Panc1 (cell line): ENCODE results near the gene PLEKHG7. TPM values are rescaled to one million over a fixed set of nuclear protein-coding genes. Genes with fewer than 3 reads are reported as not detected.

ENCODE experiments used
- ATAC-seq: fragments of 200-7000 bp; cut with Tn5 transposase; 2 replicates; pipeline ENCODE4 v1.9.1; 2020; ENCODE audit warnings: mild to moderate bottlenecking, moderate library complexity
- BruUV-seq: library from RNA; stranded (reverse); fragments of 400-500 nt; replicated peaks from 2 replicates; lab custom pipeline; 2021; lab: Mats Ljungman, UMichigan
- CTCF ChIA-PET: fragments of 300-600 bp; sonication (Branson Sonifier 250); formaldehyde crosslinking; loops from one replicate; lab custom pipeline; 2022; ENCODE audit warnings: antibody characterized with exemption; lab: Charles Lee
- POLR2A ChIA-PET: fragments of 300-600 bp; sonication (Branson Sonifier 250); formaldehyde crosslinking; loops from one replicate; lab custom pipeline; 2022; ENCODE audit warnings: antibody characterized with exemption; lab: Charles Lee
- DNase-seq: peaks from one replicate; pipeline ENCODE4 v3.0.0-alpha.2; 2010; ENCODE audit warnings: low read depth, low spot score
- H3K27ac ChIP-seq: 2 replicates; pipeline ENCODE4 v1.5.1; 2011; ENCODE audit warnings: mild to moderate bottlenecking, low read length, inconsistent platforms
- H3K27me3 ChIP-seq: fragments of 200-500 bp; sonication (Bioruptor generic); 2 replicates; pipeline ENCODE4 v1.6.0; 2014; ENCODE audit warnings: low read length, inconsistent platforms; ENCODE audit not compliant: control insufficient read depth, insufficient read depth
- H3K36me3 ChIP-seq: fragments of 200-500 bp; sonication (Bioruptor generic); 2 replicates; pipeline ENCODE4 v1.5.1; 2014; ENCODE audit warnings: inconsistent platforms, mild to moderate bottlenecking, low read length, moderate library complexity; ENCODE audit not compliant: control insufficient read depth, insufficient read depth
- H3K4me1 ChIP-seq: 2 replicates; pipeline ENCODE4 v1.5.1; 2011; ENCODE audit warnings: inconsistent platforms, mild to moderate bottlenecking, low read length, moderate library complexity; ENCODE audit not compliant: control insufficient read depth, insufficient read depth
- H3K4me3 ChIP-seq, 2 experiments: 2 replicates each; pipeline ENCODE4 v1.5.1; 2011 to 2012; ENCODE audit warnings: low read depth in 2 of 2, low read length in 2 of 2, mild to moderate bottlenecking in 2 of 2, inconsistent platforms in 1 of 2, moderate library complexity in 1 of 2
- H3K9me3 ChIP-seq: fragments of 200-500 bp; sonication (Bioruptor generic); 2 replicates; pipeline ENCODE4 v1.5.1; 2014; ENCODE audit warnings: low read depth, mild to moderate bottlenecking, inconsistent platforms, low read length, moderate library complexity; ENCODE audit not compliant: control insufficient read depth, insufficient read depth
- CTCF ChIP-seq: fragments of 450-650 bp; IDR thresholded peaks from 2 replicates; pipeline ENCODE4 v1.5.1; 2017; ENCODE audit warnings: mild to moderate bottlenecking
- POLR2AphosphoS5 ChIP-seq: IDR thresholded peaks from 2 replicates; pipeline ENCODE4 v1.6.1; 2012; ENCODE audit warnings: mild to moderate bottlenecking, low read depth, low read length, moderate library complexity
- REST ChIP-seq, 2 experiments: IDR thresholded peaks; 2 replicates each; pipeline ENCODE4 v1.6.1; 2011 to 2012; ENCODE audit warnings: low read depth in 2 of 2, control low read depth in 1 of 2, low read length in 1 of 2, mild to moderate bottlenecking in 1 of 2, moderate library complexity in 1 of 2; ENCODE audit not compliant: insufficient read depth in 1 of 2
- SIN3A ChIP-seq: IDR thresholded peaks from 2 replicates; pipeline ENCODE4 v1.6.1; 2012; ENCODE audit warnings: low read depth, mild to moderate bottlenecking, low read length, moderate library complexity, borderline replicate concordance; ENCODE audit not compliant: insufficient read depth
- TCF7L2 ChIP-seq: IDR thresholded peaks from 2 replicates; pipeline ENCODE4 v1.6.1; 2011; ENCODE audit warnings: mild to moderate bottlenecking, low read depth, low read length, inconsistent platforms
- in situ Hi-C: cut with HindIII; loops from 2 replicates; pipeline ENCODE4 v1.10.0; 2016; ENCODE audit warnings: low sequenced_read_pairs, low pct_unique_long_range_greater_than_20kb
- intact Hi-C: fragments of 100-400 bp; cut with micrococcal nuclease; formaldehyde crosslinking; loops from one replicate; pipeline ENCODE4 v1.10.0; 2022; ENCODE audit not compliant: unreplicated experiment
- total RNA-seq: library from RNA; stranded (reverse); gene quantifications from one replicate; pipeline ENCODE4 v1.2.1, GENCODE V29; 2021; ENCODE audit not compliant: unreplicated experiment

Gene PLEKHG7
- total RNA-seq, 1 experiment from 2014 or later, result not detected

GRCh38 chr12:92735131-92735721 is 32.4 kb downstream of the PLEKHG7 start:
- intact Hi-C loops, result no loop called here
- BruUV-seq, result no TSS peak
- no peak overlapping the region for H3K27ac ChIP-seq

GRCh38 chr12:92736605-92737004 is 33.8 kb downstream of the PLEKHG7 start:
- H3K36me3 ChIP-seq, result no peaks in the 10 kb centered on the region
- in situ Hi-C loops (no loop called here), intact Hi-C loops (no loop called here)
- ATAC-seq, result no peak
- H3K4me1 ChIP-seq, result no peaks in the 10 kb centered on the region
- TF ChIP-seq REST (IDR thresholded peaks at IDR 0.05; ENCODE audit: insufficient read depth in 1 of 2, low read depth in 2 of 2, low read length in 1 of 2), result no peak
- no peak for TF ChIP-seq TCF7L2
- no peak overlapping the region for H3K27ac ChIP-seq
- POLR2A ChIA-PET, result no interaction called here
- no peaks in the 10 kb centered on the region for H3K9me3 ChIP-seq
- no peak for DNase-seq
- peaks cover 2% of the 10 kb centered on the region; the same call in 1 of the 2 replicates for H3K27me3 ChIP-seq
- CTCF ChIA-PET, result no interaction called here
- H3K4me3 ChIP-seq, result no peak overlapping the region
- BruUV-seq, result no TSS peak

More at GRCh38 chr12:92735131-92735721, 32.4 kb downstream of the PLEKHG7 start:
- ATAC-seq (no peak), DNase-seq (no peak)
- Histone ChIP-seq H3K36me3 (no peaks in the 10 kb centered on the region), H3K4me1 (no peaks in the 10 kb centered on the region), H3K9me3 (no peaks in the 10 kb centered on the region), H3K27me3 (0 out of 2 replicates have a peak, but pooled peaks cover 2% of the 10 kb centered on the region), H3K4me3 (no peak overlapping the region)
- CTCF ChIA-PET, result interaction anchor here (0.6 kb wide), 1 partner anchor 1454 kb away, joined by 7 read pairs; no protein-coding TSS in a partner anchor
- POLR2A ChIA-PET, result no interaction called here
- in situ Hi-C loops, result no loop called here
- TF ChIP-seq CTCF (no peak), TCF7L2 (no peak), POLR2AphosphoS5 (no peak), REST (IDR thresholded peaks at IDR 0.05; ENCODE audit: insufficient read depth in 1 of 2, low read depth in 2 of 2, low read length in 1 of 2) (no peak), SIN3A (no peak)
